ENCODE measurements around the gene PDE8A. TPM values are rescaled to one million over a fixed set of nuclear protein-coding genes. Genes with fewer than 3 reads are reported as not detected.
A peak's percentile ranks its signal among the peaks of the same experiment; 100 is the strongest.

The PDE8A gene
- polyA plus RNA-seq, 1 experiment: 48.4 TPM

DNA sequence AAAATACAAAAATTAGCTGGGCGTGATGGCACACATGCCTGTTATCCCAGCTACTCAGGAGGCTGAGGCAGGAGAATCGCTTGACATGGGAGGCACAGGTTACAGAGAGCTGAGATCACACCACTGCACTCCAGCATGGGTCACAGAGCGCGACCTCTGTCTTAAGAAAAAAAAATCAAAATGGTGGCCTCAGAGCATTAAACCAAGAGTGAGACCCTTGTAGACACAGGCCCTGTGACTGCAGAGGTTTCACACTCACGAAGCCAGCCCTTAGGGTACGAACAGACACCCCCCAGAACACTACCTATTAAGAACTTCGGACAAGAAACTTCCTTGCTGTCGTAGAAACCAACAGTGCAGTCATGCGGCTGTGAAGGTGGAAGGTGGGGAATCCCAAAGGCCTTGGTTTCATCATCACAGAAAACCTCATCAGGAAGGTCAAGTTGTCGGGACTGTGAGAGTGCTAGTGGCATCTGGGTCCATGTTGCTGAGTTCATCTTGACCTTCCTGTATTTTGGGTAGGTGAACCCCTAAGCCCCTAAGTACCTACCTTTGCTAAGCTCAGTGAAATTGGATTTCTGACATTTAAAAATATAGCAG lies 4.8 kb upstream of the PDE8A start:
- Histone ChIP-seq H3K9me3 (ENCODE audit: control insufficient read depth, insufficient read depth, low read length) (no peaks in the 10 kb centered on the region; the same call in 1 of the 2 replicates), H3K4me3 (ENCODE audit: low read depth, low read length) (no peak overlapping the region), H3K27me3 (ENCODE audit: control insufficient read depth, insufficient read depth, low read length) (no peaks in the 10 kb centered on the region), H3K27ac (ENCODE audit: low read depth, low read length) (no peak overlapping the region)
- TF ChIP-seq, protein P1, sequence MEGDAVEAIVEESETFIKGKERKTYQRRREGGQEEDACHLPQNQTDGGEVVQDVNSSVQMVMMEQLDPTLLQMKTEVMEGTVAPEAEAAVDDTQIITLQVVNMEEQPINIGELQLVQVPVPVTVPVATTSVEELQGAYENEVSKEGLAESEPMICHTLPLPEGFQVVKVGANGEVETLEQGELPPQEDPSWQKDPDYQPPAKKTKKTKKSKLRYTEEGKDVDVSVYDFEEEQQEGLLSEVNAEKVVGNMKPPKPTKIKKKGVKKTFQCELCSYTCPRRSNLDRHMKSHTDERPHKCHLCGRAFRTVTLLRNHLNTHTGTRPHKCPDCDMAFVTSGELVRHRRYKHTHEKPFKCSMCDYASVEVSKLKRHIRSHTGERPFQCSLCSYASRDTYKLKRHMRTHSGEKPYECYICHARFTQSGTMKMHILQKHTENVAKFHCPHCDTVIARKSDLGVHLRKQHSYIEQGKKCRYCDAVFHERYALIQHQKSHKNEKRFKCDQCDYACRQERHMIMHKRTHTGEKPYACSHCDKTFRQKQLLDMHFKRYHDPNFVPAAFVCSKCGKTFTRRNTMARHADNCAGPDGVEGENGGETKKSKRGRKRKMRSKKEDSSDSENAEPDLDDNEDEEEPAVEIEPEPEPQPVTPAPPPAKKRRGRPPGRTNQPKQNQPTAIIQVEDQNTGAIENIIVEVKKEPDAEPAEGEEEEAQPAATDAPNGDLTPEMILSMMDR (IDR thresholded peaks at IDR 0.05; ENCODE audit: low read depth, low read length): no peak
- ChIA-PET CTCF (interaction anchor here (0.9 kb wide), 1 partner anchor 389 kb away, joined by 3 read pairs; no protein-coding TSS in a partner anchor), POLR2A (no interaction called here)
- no peak for DNase-seq (ENCODE audit: low read depth, low spot score)

DNA sequence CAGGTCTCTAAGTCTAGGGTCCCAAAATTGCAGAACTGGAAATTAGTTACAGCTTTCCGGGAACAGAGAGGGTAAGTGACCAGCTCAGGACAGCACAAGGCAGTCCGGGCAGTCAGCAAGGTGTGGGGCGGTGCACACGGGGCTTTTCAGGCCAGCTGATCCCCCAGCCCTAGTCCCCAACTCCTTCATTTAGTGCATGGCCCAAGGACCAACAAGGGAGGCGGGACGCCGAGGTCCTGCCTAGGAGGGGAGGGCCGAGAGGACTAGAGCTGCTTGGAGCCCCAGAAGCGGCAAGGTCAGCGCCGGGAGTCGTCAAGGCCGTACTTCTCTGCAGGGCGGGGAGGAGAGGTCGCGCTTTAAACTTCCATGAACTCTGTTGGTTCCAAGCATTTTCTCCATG lies 2.0 kb upstream of the PDE8A start:
- Histone ChIP-seq H3K27ac (ENCODE audit: low read depth, low read length) (no peak overlapping the region), H3K27me3 (ENCODE audit: control insufficient read depth, insufficient read depth, low read length) (no peaks in the 10 kb centered on the region), H3K9me3 (ENCODE audit: control insufficient read depth, insufficient read depth, low read length) (no peaks in the 10 kb centered on the region; the same call in 1 of the 2 replicates), H3K4me3 (ENCODE audit: low read depth, low read length) (no peak overlapping the region)
- TF ChIP-seq, protein P1 (IDR thresholded peaks at IDR 0.05; ENCODE audit: low read depth, low read length): no peak
- POLR2A ChIA-PET: interaction anchor here (0.6 kb wide), 1 partner anchor 318 kb away, joined by 5 read pairs; no protein-coding TSS in a partner anchor
- no peak for DNase-seq (ENCODE audit: low read depth, low spot score)
- CTCF ChIA-PET: interaction anchor here (1.0 kb wide), 1 partner anchor 392 kb away, joined by 3 read pairs; no protein-coding TSS in a partner anchor

DNA sequence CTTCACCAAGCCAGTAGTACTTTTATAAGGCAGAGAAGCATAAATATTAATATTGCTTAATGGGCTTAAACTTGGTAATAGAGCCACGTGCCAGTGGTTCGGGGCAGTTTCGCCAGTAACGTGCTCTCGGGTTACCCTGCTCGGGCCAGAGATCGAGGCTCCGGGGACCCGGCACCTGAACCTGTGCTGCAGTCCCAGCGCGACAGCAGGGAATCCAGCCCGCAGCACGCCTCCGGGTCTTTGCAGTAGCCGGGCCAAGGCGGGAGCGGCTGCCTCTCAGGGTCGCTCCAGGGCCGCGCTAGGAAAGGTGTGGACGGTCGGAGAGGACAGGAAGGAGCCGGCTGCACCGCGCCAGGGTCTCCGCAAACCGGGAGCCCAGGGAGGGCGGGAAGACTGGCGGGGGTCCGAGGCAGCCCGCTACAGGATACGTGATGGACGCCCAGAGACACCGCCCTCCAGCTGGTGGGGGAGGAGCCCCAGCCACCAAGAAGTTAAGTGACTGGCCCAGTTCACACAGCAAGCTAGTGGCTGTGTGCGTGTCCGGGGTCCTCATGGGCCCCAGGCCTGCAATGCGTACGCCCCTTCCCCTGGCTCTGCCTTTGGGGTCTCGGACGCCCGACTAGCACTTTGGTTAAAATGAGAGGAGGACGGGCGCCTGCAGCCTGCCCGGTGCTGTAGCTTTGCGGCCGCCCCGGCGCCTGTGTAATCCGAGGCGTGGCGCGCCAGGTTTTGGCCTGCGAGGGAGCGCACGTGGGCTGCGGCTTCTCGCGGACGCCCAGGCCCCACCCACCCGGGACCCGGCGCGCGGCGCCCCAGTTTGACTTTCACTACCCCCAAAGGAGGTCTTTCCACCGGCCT lies 1.2 kb upstream of the PDE8A start:
- TF ChIP-seq, protein P1 (IDR thresholded peaks at IDR 0.05; ENCODE audit: low read depth, low read length): no peak
- H3K27me3 ChIP-seq (ENCODE audit: control insufficient read depth, insufficient read depth, low read length): no peaks in the 10 kb centered on the region
- H3K9me3 ChIP-seq (ENCODE audit: control insufficient read depth, insufficient read depth, low read length): no peaks in the 10 kb centered on the region; the same call in 1 of the 2 replicates
- DNase-seq (ENCODE audit: low read depth, low spot score): peak; percentile 54
- ChIA-PET POLR2A (interaction anchor here (0.5 to 1.2 kb wide), 6 partner anchors 16 to 319 kb away, joined by 3 to 8 read pairs (median 4); partner anchors contain the start of gene SEC11A), CTCF (interaction anchor here (0.6 to 1.5 kb wide), 5 partner anchors 12 to 588 kb away, joined by 3 to 7 read pairs (median 4); no protein-coding TSS in a partner anchor)
- peak overlapping the region; percentile 90 for H3K4me3 ChIP-seq (ENCODE audit: low read depth, low read length)
- peak overlapping the region; percentile 96 for H3K27ac ChIP-seq (ENCODE audit: low read depth, low read length)

DNA sequence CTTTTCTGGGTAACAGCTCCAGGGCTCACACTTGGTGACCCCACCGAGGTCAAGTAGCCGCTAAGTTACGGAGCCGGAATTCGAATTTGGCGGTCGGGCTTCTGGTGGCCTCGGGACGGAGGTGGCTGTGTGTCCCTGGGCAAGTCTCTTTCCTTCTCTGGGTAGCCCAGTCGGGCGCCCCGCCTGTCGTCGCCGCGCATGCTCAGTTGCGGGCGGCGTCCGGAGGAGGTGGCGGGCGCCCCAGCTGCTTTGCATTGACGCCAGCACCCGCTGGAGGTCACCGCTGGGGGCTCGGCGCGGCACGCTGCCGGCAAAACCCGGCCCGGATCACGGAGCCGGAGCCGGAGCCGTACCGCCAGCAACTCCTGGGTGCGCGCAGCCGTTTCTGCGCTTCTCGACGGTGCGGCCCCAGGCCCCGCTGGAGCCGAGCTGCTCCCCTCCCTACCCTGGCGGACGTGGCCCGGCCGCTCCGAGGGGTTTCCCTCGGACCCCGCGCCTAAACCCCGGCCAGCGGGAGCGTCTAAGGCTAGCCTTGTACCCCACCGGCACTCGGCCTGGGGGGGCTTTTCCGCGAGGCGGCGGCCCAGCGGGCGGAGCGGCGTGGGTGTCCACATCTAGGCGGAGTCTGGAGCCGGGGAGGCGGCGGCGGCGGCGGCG lies 474 bp upstream of the PDE8A start:
- CTCF ChIA-PET: interaction anchor here (0.6 to 1.5 kb wide), 6 partner anchors 11 to 589 kb away, joined by 3 to 7 read pairs (median 4); no protein-coding TSS in a partner anchor
- TF ChIP-seq, protein P1 (IDR thresholded peaks at IDR 0.05; ENCODE audit: low read depth, low read length): no peak
- H3K4me3 ChIP-seq (ENCODE audit: low read depth, low read length): peak overlapping the region; percentile 90
- no peaks in the 10 kb centered on the region for H3K27me3 ChIP-seq (ENCODE audit: control insufficient read depth, insufficient read depth, low read length)
- POLR2A ChIA-PET: interaction anchor here (0.5 to 1.2 kb wide), 4 partner anchors 16 to 265 kb away, joined by 3 to 8 read pairs (median 4); partner anchors contain the start of gene SEC11A
- DNase-seq (ENCODE audit: low read depth, low spot score): peak; percentile 91
- H3K9me3 ChIP-seq (ENCODE audit: control insufficient read depth, insufficient read depth, low read length): no peaks in the 10 kb centered on the region; the same call in 1 of the 2 replicates
- peak overlapping the region; percentile 96 for H3K27ac ChIP-seq (ENCODE audit: low read depth, low read length)
